ENCODE measurements around the gene FGFR4.

Gene FGFR4

DNA sequence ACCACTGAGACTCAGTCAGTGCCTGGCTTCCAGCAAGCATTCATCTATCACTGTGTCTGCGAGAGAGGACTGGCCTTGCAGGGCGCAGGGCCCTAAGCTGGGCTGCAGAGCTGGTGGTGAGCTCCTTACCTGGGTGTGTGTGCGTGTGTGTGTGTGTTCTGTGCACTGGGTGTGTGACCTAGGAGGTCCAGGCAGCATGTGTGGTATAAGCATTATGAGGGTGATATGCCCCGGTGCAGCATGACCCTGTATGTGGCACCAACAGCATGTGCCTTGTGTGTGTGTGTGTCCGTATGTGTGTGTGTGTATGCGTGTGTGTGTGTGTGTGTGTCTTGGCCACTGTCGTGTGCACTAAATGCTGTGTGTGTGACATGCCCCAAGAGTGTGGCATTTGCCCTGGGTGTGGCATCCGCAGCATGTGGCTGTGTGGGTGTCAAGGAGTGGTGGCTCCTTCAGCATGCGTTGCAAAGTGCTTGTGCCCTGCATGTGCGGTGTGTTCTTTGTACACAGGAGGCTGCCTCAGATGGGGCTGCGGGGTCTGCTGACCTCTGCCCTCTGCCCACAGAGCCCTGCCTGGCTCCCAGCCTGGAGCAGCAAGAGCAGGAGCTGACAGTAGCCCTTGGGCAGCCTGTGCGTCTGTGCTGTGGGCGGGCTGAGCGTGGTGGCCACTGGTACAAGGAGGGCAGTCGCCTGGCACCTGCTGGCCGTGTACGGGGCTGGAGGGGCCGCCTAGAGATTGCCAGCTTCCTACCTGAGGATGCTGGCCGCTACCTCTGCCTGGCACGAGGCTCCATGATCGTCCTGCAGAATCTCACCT, 3.3 kb downstream of the FGFR4 start:
- no peak overlapping the region for H2AFZ ChIP-seq (ENCODE audit: low read depth, low read length)
- H3K9me3 ChIP-seq (ENCODE audit: low read length): no peaks in the 10 kb centered on the region
- no peak overlapping the region for H3K4me3 ChIP-seq (ENCODE audit: low read length)
- H3K36me3 ChIP-seq (ENCODE audit: insufficient read depth, low read length): no peaks in the 10 kb centered on the region
- peaks cover 58% of the 10 kb centered on the region for H3K27me3 ChIP-seq (ENCODE audit: insufficient read depth, low read length)
- peaks cover 6% of the 10 kb centered on the region for H3K4me1 ChIP-seq (ENCODE audit: insufficient read depth, low read length)

DNA sequence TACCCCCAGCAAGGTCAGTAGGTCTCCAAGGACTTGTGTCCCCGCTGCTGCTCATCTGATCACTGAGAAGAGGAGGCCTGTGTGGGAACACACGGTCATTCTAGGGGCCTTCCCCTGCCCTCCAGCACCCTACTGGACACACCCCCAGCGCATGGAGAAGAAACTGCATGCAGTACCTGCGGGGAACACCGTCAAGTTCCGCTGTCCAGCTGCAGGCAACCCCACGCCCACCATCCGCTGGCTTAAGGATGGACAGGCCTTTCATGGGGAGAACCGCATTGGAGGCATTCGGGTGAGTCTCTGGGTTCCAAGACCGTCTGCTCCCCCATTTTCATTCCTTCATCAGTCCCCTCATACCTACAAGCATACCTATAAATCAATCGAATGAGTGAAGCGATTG, 4.1 kb downstream of the FGFR4 start:
- H3K4me3 ChIP-seq (ENCODE audit: low read length): no peak overlapping the region
- H3K27me3 ChIP-seq (ENCODE audit: insufficient read depth, low read length): peaks cover 50% of the 10 kb centered on the region
- H3K4me1 ChIP-seq (ENCODE audit: insufficient read depth, low read length): peaks cover 6% of the 10 kb centered on the region

DNA sequence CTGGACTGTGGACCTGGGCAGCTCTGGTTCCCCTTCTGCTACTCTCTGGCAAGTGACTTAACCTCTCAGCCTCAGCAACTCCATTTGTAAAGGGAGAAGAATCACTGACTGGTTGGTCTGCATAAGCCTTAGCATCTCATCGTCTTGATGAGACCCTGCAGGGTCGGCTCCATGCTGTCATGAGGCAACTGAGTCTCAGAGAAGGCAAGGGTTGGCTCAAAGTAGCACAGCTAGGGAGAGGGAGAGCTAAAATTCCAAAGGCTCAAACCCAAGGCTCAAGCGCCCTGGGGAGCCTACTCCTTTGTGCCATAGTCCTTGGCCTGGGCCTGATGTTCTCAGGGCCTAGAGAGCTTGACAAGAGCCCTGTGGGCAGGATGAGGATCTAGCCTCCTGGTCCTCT, 4.5 kb downstream of the FGFR4 start:
- Histone ChIP-seq H2AFZ (ENCODE audit: low read depth, low read length) (no peak overlapping the region), H3K36me3 (ENCODE audit: insufficient read depth, low read length) (no peaks in the 10 kb centered on the region), H3K4me3 (ENCODE audit: low read length) (no peak overlapping the region), H3K27me3 (ENCODE audit: insufficient read depth, low read length) (peaks cover 48% of the 10 kb centered on the region), H3K4me1 (ENCODE audit: insufficient read depth, low read length) (peaks cover 6% of the 10 kb centered on the region), H3K9me3 (ENCODE audit: low read length) (no peaks in the 10 kb centered on the region)

More for the DNA sequence above, 4.1 kb downstream of the FGFR4 start:
- H2AFZ ChIP-seq (ENCODE audit: low read depth, low read length): no peak overlapping the region
- no peaks in the 10 kb centered on the region for H3K36me3 ChIP-seq (ENCODE audit: insufficient read depth, low read length)
- H3K9me3 ChIP-seq (ENCODE audit: low read length): no peaks in the 10 kb centered on the region

DNA sequence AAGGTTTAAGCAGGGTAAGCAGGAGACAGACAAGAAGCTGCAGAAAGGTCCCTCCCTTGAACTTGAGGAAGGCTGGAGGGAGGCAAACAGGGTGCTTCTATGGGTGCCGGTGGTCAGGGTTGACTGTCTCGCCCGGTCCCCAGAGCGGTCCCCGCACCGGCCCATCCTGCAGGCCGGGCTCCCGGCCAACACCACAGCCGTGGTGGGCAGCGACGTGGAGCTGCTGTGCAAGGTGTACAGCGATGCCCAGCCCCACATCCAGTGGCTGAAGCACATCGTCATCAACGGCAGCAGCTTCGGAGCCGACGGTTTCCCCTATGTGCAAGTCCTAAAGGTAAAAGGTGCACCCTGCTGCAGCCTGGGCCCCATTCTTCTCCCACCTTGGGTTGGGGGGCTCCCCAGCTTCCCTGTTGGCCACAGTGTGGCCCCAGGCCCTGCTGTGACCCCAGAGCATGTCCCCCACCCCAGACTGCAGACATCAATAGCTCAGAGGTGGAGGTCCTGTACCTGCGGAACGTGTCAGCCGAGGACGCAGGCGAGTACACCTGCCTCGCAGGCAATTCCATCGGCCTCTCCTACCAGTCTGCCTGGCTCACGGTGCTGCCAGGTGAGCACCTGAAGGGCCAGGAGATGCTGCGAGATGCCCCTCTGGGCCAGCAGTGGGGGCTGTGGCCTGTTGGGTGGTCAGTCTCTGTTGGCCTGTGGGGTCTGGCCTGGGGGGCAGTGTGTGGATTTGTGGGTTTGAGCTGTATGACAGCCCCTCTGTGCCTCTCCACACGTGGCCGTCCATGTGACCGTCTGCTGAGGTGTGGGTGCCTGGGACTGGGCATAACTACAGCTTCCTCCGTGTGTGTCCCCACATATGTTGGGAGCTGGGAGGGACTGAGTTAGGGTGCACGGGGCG, 5.7 kb downstream of the FGFR4 start:
- H3K4me3 ChIP-seq (ENCODE audit: low read length): no peak overlapping the region
- H3K36me3 ChIP-seq (ENCODE audit: insufficient read depth, low read length): no peaks in the 10 kb centered on the region
- peaks cover 40% of the 10 kb centered on the region for H3K27me3 ChIP-seq (ENCODE audit: insufficient read depth, low read length)
- peaks cover 6% of the 10 kb centered on the region for H3K4me1 ChIP-seq (ENCODE audit: insufficient read depth, low read length)
- H2AFZ ChIP-seq (ENCODE audit: low read depth, low read length): no peak overlapping the region
- no peaks in the 10 kb centered on the region for H3K9me3 ChIP-seq (ENCODE audit: low read length)

DNA sequence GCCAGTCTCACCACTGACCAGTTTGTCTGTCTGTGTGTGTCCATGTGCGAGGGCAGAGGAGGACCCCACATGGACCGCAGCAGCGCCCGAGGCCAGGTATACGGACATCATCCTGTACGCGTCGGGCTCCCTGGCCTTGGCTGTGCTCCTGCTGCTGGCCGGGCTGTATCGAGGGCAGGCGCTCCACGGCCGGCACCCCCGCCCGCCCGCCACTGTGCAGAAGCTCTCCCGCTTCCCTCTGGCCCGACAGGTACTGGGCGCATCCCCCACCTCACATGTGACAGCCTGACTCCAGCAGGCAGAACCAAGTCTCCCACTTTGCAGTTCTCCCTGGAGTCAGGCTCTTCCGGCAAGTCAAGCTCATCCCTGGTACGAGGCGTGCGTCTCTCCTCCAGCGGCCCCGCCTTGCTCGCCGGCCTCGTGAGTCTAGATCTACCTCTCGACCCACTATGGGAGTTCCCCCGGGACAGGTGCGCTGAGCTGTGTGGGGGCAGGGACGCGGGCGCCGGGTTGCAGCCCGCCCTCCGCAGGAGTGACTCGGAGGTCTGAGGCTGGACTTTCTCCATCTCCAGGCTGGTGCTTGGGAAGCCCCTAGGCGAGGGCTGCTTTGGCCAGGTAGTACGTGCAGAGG, 6.5 kb downstream of the FGFR4 start:
- H3K27me3 ChIP-seq (ENCODE audit: insufficient read depth, low read length): peaks cover 36% of the 10 kb centered on the region
- H3K9me3 ChIP-seq (ENCODE audit: low read length): no peaks in the 10 kb centered on the region
- H2AFZ ChIP-seq (ENCODE audit: low read depth, low read length): no peak overlapping the region
- no peak overlapping the region for H3K4me3 ChIP-seq (ENCODE audit: low read length)
- H3K36me3 ChIP-seq (ENCODE audit: insufficient read depth, low read length): no peaks in the 10 kb centered on the region
- H3K4me1 ChIP-seq (ENCODE audit: insufficient read depth, low read length): peaks cover 6% of the 10 kb centered on the region

DNA sequence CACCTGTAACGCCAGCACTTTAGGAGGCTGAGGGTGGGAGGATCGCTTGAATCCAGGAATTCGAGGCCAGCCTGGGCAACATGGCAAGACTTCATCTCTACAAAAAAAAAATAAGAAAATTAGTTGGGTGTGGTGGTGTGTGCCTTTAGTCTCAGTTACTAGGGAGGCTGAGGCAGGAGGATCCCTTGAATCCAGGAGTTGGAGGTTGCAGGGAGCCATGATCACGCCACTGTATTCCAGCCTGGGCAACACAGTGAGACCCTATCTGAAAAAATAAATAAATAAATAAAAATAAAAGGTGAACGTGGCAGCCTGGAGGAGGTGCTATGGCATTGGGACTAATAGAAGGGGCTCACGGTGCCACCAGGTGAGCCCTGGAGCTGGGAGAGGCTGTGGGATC, 7.1 kb downstream of the FGFR4 start:
- Histone ChIP-seq H3K27me3 (ENCODE audit: insufficient read depth, low read length) (peaks cover 30% of the 10 kb centered on the region), H3K4me3 (ENCODE audit: low read length) (no peak overlapping the region), H3K4me1 (ENCODE audit: insufficient read depth, low read length) (peaks cover 6% of the 10 kb centered on the region), H3K9me3 (ENCODE audit: low read length) (no peaks in the 10 kb centered on the region), H3K36me3 (ENCODE audit: insufficient read depth, low read length) (no peaks in the 10 kb centered on the region), H2AFZ (ENCODE audit: low read depth, low read length) (no peak overlapping the region)

DNA sequence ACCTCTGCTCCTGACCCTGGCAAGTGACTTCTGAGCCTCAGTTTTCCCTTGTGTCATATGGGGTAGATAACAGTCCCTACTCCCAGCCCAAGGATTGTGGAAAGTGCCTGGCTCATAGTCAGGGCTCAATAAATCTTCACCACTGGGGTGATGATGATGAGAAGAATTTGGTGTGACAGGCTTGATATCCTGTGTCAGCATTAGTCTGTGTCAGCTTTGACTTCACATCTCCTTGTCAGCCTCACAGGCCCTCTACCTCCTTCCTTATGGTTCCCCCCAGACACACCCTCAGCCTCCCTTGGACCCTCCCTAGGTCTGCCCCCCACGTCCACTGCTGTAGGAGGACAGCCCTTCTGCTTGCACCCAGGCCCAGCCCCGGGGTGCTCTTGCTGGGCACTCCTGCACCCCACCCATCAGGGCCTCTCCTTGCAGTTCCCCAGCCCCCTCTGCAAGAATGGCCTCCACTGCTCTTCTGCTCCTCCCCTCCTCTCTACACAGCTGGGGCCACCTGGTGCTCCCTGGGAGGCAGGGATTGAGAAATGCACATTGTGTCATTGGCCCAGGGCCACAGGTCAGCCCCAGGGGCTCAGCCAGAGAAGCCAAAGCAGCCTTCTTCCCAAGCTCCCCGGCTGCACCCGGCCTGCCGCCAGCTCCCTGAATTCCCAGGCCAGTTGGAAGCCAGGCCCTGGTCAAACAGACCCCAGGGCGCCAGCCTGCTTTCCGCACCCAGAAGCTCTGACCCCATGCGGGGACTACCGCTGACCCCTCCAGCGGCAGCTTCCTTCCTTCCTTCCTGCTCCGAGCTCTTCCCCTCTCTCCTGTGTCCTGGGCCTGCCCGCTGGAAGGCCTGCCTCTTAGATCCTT, 7.7 kb downstream of the FGFR4 start:
- Histone ChIP-seq H2AFZ (ENCODE audit: low read depth, low read length) (no peak overlapping the region), H3K9me3 (ENCODE audit: low read length) (no peaks in the 10 kb centered on the region), H3K4me3 (ENCODE audit: low read length) (no peak overlapping the region), H3K27me3 (ENCODE audit: insufficient read depth, low read length) (peaks cover 24% of the 10 kb centered on the region), H3K36me3 (ENCODE audit: insufficient read depth, low read length) (no peaks in the 10 kb centered on the region), H3K4me1 (ENCODE audit: insufficient read depth, low read length) (peaks cover 6% of the 10 kb centered on the region)

DNA sequence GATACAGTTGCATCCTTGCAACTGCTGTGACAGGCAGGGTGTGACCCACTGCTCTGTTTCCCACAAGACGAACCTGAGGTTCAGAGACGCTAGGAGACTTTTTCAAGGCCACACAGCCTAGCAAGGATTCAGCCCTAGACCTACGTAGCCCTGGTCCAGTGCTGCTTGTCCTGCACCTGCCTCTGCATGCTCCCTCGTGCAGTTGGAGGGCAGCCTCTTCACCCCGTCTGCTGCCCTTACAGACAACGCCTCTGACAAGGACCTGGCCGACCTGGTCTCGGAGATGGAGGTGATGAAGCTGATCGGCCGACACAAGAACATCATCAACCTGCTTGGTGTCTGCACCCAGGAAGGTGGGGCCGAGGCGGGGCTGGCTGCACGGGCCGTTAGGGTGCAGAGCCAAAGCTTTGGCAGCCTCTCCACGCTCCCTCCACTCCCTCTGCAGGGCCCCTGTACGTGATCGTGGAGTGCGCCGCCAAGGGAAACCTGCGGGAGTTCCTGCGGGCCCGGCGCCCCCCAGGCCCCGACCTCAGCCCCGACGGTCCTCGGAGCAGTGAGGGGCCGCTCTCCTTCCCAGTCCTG, 8.5 kb downstream of the FGFR4 start:
- no peak overlapping the region for H3K4me3 ChIP-seq (ENCODE audit: low read length)
- H3K4me1 ChIP-seq (ENCODE audit: insufficient read depth, low read length): peaks cover 6% of the 10 kb centered on the region
- H3K9me3 ChIP-seq (ENCODE audit: low read length): no peaks in the 10 kb centered on the region
- H3K36me3 ChIP-seq (ENCODE audit: insufficient read depth, low read length): no peaks in the 10 kb centered on the region
- peaks cover 17% of the 10 kb centered on the region for H3K27me3 ChIP-seq (ENCODE audit: insufficient read depth, low read length)
- H2AFZ ChIP-seq (ENCODE audit: low read depth, low read length): no peak overlapping the region

DNA sequence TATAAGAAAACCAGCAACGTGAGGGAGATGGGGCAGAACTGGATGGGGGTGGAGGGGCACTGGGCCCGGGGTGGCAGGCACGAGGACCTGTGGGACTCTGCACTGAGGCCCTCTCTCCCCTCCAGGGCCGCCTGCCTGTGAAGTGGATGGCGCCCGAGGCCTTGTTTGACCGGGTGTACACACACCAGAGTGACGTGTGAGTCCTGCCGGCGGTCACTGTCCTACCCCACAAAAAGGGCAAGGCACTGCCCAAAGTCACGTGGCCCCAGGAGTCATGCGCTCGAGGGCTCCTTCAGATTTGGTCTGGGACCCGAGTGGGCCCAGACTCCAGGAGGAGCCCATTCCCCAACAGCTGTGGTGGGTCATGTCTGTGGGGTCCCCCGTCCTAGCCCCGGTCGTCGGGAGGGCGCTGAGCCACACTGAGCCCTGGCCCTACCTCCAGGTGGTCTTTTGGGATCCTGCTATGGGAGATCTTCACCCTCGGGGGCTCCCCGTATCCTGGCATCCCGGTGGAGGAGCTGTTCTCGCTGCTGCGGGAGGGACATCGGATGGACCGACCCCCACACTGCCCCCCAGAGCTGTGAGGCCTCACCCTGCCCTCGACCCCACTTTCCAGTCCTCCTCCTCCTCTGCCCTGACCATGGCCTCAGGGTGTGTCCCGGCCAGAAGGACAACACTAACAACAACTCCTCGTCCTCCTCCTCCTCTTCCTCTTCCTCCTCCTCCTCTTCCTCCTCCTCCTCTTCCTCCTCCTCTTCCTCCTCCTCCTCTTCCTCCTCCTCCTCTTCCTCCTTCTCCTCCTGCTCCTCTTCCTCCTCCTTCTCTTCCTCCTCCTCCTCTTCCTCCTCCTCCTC, 9.7 kb downstream of the FGFR4 start:
- Histone ChIP-seq H3K4me3 (ENCODE audit: low read length) (no peak overlapping the region), H3K4me1 (ENCODE audit: insufficient read depth, low read length) (peaks cover 6% of the 10 kb centered on the region), H3K36me3 (ENCODE audit: insufficient read depth, low read length) (no peaks in the 10 kb centered on the region), H2AFZ (ENCODE audit: low read depth, low read length) (no peak overlapping the region), H3K27me3 (ENCODE audit: insufficient read depth, low read length) (peaks cover 12% of the 10 kb centered on the region), H3K9me3 (ENCODE audit: low read length) (no peaks in the 10 kb centered on the region)

DNA sequence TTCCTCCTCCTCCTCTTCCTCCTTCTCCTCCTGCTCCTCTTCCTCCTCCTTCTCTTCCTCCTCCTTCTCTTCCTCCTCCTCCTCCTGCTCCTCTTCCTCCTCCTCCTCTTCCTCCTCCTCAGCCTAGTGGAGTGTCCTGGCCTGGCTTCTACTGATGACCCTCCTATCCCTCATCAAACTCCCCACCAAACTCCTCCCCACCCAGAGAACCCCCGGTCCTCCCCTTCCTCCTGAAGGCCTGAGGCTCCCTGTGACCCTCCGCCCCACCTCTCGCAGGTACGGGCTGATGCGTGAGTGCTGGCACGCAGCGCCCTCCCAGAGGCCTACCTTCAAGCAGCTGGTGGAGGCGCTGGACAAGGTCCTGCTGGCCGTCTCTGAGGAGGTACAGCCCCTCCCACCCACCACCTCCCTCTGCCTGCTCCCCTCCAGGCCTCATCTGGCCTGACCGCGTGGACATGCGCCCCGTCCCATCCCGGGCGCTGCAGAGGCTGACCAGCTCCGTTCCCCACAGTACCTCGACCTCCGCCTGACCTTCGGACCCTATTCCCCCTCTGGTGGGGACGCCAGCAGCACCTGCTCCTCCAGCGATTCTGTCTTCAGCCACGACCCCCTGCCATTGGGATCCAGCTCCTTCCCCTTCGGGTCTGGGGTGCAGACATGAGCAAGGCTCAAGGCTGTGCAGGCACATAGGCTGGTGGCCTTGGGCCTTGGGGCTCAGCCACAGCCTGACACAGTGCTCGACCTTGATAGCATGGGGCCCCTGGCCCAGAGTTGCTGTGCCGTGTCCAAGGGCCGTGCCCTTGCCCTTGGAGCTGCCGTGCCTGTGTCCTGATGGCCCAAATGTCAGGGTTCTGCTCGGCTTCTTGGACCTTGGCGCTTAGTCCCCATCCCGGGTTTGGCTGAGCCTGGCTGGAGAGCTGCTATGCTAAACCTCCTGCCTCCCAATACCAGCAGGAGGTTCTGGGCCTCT, 10.6 kb downstream of the FGFR4 start:
- Histone ChIP-seq H3K4me1 (ENCODE audit: insufficient read depth, low read length) (peaks cover 6% of the 10 kb centered on the region), H3K27me3 (ENCODE audit: insufficient read depth, low read length) (peaks cover 6% of the 10 kb centered on the region), H3K9me3 (ENCODE audit: low read length) (no peaks in the 10 kb centered on the region), H3K36me3 (ENCODE audit: insufficient read depth, low read length) (no peaks in the 10 kb centered on the region), H3K4me3 (ENCODE audit: low read length) (no peak overlapping the region), H2AFZ (ENCODE audit: low read depth, low read length) (no peak overlapping the region)

DNA sequence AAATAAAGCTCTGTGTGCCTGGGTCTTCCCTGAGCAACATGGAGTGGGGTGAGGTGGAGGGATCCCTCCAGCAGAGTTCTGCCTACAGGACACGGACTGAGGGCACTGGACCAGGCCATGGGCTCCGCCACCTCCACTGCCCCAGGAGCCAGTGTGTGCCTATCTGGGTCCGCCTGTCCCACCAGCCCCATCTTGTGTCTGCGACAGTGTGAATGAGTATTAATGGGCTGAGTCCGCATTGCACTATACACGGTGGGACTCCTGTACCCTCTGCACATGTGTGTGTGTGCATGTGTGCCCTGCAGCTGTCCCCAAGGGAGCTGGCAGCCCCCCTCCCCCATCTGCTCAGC, 11.4 kb downstream of the FGFR4 start:
- peaks cover 6% of the 10 kb centered on the region for H3K27me3 ChIP-seq (ENCODE audit: insufficient read depth, low read length)
- peaks cover 6% of the 10 kb centered on the region for H3K4me1 ChIP-seq (ENCODE audit: insufficient read depth, low read length)
- H3K4me3 ChIP-seq (ENCODE audit: low read length): no peak overlapping the region
- no peak overlapping the region for H2AFZ ChIP-seq (ENCODE audit: low read depth, low read length)
- no peaks in the 10 kb centered on the region for H3K36me3 ChIP-seq (ENCODE audit: insufficient read depth, low read length)
- H3K9me3 ChIP-seq (ENCODE audit: low read length): no peaks in the 10 kb centered on the region

Measured in neuron (in vitro differentiated cells).